Endothelial cell of umbilical vein (primary cell): ENCODE measurements around the gene ACO2. TPM values are rescaled to one million over a fixed set of nuclear protein-coding genes. Genes with fewer than 3 reads are reported as not detected.

Source experiments
- BruUV-seq: library from RNA; stranded (reverse); fragments of 400-500 nt; replicated peaks from 2 replicates; lab custom pipeline; 2021; lab: Mats Ljungman, UMichigan
- CTCF ChIA-PET: fragments of 300-600, 350-600 bp; sonication (Branson Sonifier 250); formaldehyde crosslinking; loops from one replicate; lab custom pipeline; 2021; ENCODE audit warnings: antibody characterized with exemption, inconsistent platforms; lab: Charles Lee
- POLR2A ChIA-PET: fragments of 300-600, 350-600 bp; sonication (Branson Sonifier 250); formaldehyde crosslinking; loops from one replicate; lab custom pipeline; 2021; ENCODE audit warnings: antibody characterized with exemption, inconsistent platforms; lab: Charles Lee
- DNase-seq: peaks from one replicate; pipeline ENCODE4 v3.0.0-alpha.2; 2011; ENCODE audit warnings: low read depth, low spot score
- FAIRE-seq: peaks from 2 replicates; lab custom pipeline; 2011; peaks lifted over from hg19 to GRCh38; lab: Jason Lieb, UNC
- H2AFZ ChIP-seq: 2 replicates; pipeline ENCODE4 v1.6.0; 2012; ENCODE audit warnings: low read depth, low read length, control low read depth, inconsistent platforms
- H3K27ac ChIP-seq: 2 replicates; pipeline ENCODE4 v1.5.1; 2011; ENCODE audit warnings: low read depth, mild to moderate bottlenecking, control low read depth, low read length, moderate library complexity; ENCODE audit not compliant: insufficient read depth
- H3K27me3 ChIP-seq, 2 experiments: 2 replicates each; pipeline versions ENCODE4 v1.6.0 to v1.6.1; 2011; ENCODE audit warnings: low read length in 2 of 2, mixed read lengths in 1 of 2; ENCODE audit not compliant: control insufficient read depth in 2 of 2, insufficient read depth in 2 of 2
- H3K36me3 ChIP-seq, 2 experiments: 2 replicates in 1 of 2; 3 replicates in 1 of 2; pipeline ENCODE4 v1.5.1; 2011; ENCODE audit warnings: low read length in 2 of 2, mild to moderate bottlenecking in 1 of 2, moderate library complexity in 1 of 2; ENCODE audit not compliant: control insufficient read depth in 2 of 2, insufficient read depth in 2 of 2; ENCODE audit errors: extremely low read depth in 1 of 2
- H3K4me1 ChIP-seq: 3 replicates; pipeline ENCODE4 v1.5.1; 2011; ENCODE audit warnings: mild to moderate bottlenecking, low read length; ENCODE audit not compliant: control insufficient read depth, insufficient read depth; ENCODE audit errors: extremely low read depth
- H3K4me2 ChIP-seq: 2 replicates; pipeline ENCODE4 v1.6.1; 2011; ENCODE audit warnings: low read length, control low read depth, mixed read lengths; ENCODE audit not compliant: insufficient read depth
- H3K4me3 ChIP-seq, 3 experiments: fragments of 200-600 bp in 1 of 3; sonication (generic), shearing (Covaris generic) in 1 of 3; replicated peaks in 1 of 3; 2 replicates each; pipeline ENCODE4 v1.5.1; 2011 to 2016; ENCODE audit warnings: control low read depth in 3 of 3, low read length in 3 of 3, mild to moderate bottlenecking in 2 of 3, inconsistent platforms in 1 of 3, low read depth in 1 of 3, moderate library complexity in 1 of 3; ENCODE audit not compliant: insufficient read depth in 1 of 3
- H3K79me2 ChIP-seq: 2 replicates; pipeline ENCODE4 v1.6.0; 2012; ENCODE audit warnings: low read length, inconsistent platforms; ENCODE audit not compliant: control insufficient read depth, insufficient read depth
- H3K9ac ChIP-seq: replicated peaks from 2 replicates; pipeline ENCODE3; 2011; ENCODE audit warnings: low read length, control low read depth; ENCODE audit not compliant: insufficient read depth; ENCODE audit errors: extremely low read depth
- H3K9me1 ChIP-seq: replicated peaks from 3 replicates; pipeline ENCODE4 v1.6.0; 2011; ENCODE audit warnings: mild to moderate bottlenecking, low read length; ENCODE audit not compliant: control insufficient read depth, insufficient read depth; ENCODE audit errors: extremely low read depth
- H3K9me3 ChIP-seq: replicated peaks from 2 replicates; pipeline ENCODE4 v1.5.1; 2012; ENCODE audit warnings: low read length, inconsistent platforms; ENCODE audit not compliant: control insufficient read depth, insufficient read depth
- H4K20me1 ChIP-seq: replicated peaks from 2 replicates; pipeline ENCODE3; 2011; ENCODE audit warnings: mild to moderate bottlenecking, low read length; ENCODE audit not compliant: control insufficient read depth, insufficient read depth; ENCODE audit errors: extremely low read depth
- EZH2 ChIP-seq: IDR thresholded peaks from 2 replicates; pipeline ENCODE4 v1.6.1; 2012; ENCODE audit warnings: borderline replicate concordance, low read depth, mild to moderate bottlenecking, moderate library complexity, low read length, inconsistent platforms; ENCODE audit not compliant: severe bottlenecking
- FOS ChIP-seq: IDR thresholded peaks from 2 replicates; pipeline ENCODE4 v1.6.1; 2011; ENCODE audit warnings: mild to moderate bottlenecking, low read length, moderate library complexity, borderline replicate concordance; ENCODE audit not compliant: insufficient read depth
- GATA2 ChIP-seq: IDR thresholded peaks from 2 replicates; pipeline ENCODE4 v1.7.0; 2011; ENCODE audit warnings: low read depth, mild to moderate bottlenecking, moderate library complexity, mixed read lengths, low read length; ENCODE audit not compliant: insufficient read length, insufficient read depth
- JUN ChIP-seq: IDR thresholded peaks from 2 replicates; pipeline ENCODE4 v1.6.1; 2011; ENCODE audit warnings: borderline replicate concordance, low read depth; ENCODE audit not compliant: insufficient read length, insufficient read depth
- MYC ChIP-seq: IDR thresholded peaks from one replicate; pipeline ENCODE4 v1.6.1; 2011; ENCODE audit warnings: mild to moderate bottlenecking, low read depth, low read length
- POLR2A ChIP-seq: IDR thresholded peaks from 2 replicates; pipeline ENCODE4 v1.6.1; 2012; ENCODE audit warnings: low read depth, mild to moderate bottlenecking, control low read depth, low read length
- POLR2AphosphoS5 ChIP-seq: IDR thresholded peaks from 2 replicates; pipeline ENCODE4 v1.6.1; 2012; ENCODE audit warnings: low read depth, mild to moderate bottlenecking, control low read depth, low read length, moderate library complexity; ENCODE audit not compliant: insufficient read depth
- dilution Hi-C: fragments of 300-500 bp; cut with MboI; formaldehyde crosslinking; loops from one replicate; pipeline ENCODE4 v1.15.0; 2019; ENCODE audit warnings: low sequenced_read_pairs; ENCODE audit not compliant: extremely low pct_ligation_motif_present
- intact Hi-C: fragments of 100-400 bp; cut with micrococcal nuclease; formaldehyde crosslinking; loops from one replicate; pipeline ENCODE4 v1.10.0; 2022
- polyA plus RNA-seq, 4 experiments: library from polyadenylated mRNA; depleted of rRNA in 3 of 4; stranded (reverse) in 3 of 4; unstranded in 1 of 4; fragments of >200 nt; gene quantifications; 2 replicates each; pipeline versions ENCODE4 v1.2.1 to v1.2.3, GENCODE V29; 2011 to 2012; ENCODE audit warnings: missing spikeins in 1 of 4
- total RNA-seq: library from RNA; stranded (reverse); gene quantifications from 2 replicates; pipeline ENCODE4 v1.2.3, GENCODE V29; 2021
- TF ChIP-seq, protein P1 (sequence below): IDR thresholded peaks from 2 replicates; pipeline ENCODE4 v1.6.1; 2011; ENCODE audit not compliant: insufficient read depth, insufficient read length

Gene ACO2
- total and polyA plus RNA-seq, 2 donors (not counting 3 experiments of a cell fraction or from before 2014, with no cell fraction given), result 63.8 to 79.7 TPM

DNA sequence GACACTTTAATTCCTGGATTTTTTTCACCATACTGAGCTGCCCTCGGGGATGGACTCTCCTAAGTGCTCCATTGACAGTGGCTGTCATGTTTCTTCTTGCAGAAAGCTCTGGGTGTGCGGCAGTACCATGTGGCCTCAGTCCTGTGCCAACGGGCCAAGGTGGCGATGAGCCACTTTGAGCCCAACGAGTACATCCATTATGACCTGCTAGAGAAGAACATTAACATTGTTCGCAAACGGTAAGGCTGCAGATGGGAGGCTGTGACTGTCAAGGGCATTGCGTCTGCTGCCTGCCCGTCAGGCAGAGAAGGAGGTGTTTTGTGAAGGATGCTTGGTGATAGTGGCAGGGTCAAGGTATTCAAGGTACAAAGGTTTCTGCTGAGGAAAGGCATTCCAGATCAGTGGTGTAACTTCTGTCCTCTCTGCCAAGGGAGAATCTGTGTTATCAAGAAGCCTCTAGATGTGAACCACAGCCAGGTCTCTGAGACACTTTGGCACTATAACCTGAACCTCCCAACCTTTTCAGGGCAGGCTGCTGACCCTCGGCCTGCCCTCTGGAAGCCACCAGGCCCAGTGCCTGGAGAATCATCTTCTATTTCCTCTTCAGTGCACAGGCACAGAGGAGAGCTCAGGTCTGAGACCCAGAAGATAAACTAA lies 30.8 kb downstream of the ACO2 start:
- DNase-seq (no peak), FAIRE-seq (no peak)
- TF ChIP-seq, protein P1, sequence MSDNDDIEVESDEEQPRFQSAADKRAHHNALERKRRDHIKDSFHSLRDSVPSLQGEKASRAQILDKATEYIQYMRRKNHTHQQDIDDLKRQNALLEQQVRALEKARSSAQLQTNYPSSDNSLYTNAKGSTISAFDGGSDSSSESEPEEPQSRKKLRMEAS, result no peak
- TF ChIP-seq POLR2A, result no peak
- TF ChIP-seq FOS, result no peak
- TF ChIP-seq MYC, result no peak
- TF ChIP-seq GATA2, result no peak
- TF ChIP-seq JUN, result no peak
- ChIA-PET CTCF (interaction anchor here (0.9 to 4.8 kb wide), 6 partner anchors 9 to 95 kb away, joined by 3 to 38 read pairs (median 4); no protein-coding TSS in a partner anchor), POLR2A (no interaction called here)
- Histone ChIP-seq H3K9me3 (no peaks in the 10 kb centered on the region), H3K79me2 (peaks cover 6% of the 10 kb centered on the region), H2AFZ (no peak overlapping the region), H3K4me3 (no peak overlapping the region), H3K4me1 (no peaks in the 10 kb centered on the region), H3K9ac (no peak overlapping the region), H4K20me1 (no peaks in the 10 kb centered on the region), H3K27ac (no peak overlapping the region), H3K27me3 (no peaks in the 10 kb centered on the region), H3K4me2 (no peak overlapping the region), H3K9me1 (no peaks in the 10 kb centered on the region), H3K36me3 (peaks cover 0 to 11% of the 10 kb centered on the region in 2 experiments)
- no TSS peak for BruUV-seq
- intact Hi-C loops, result no loop called here
- dilution Hi-C loops, result no loop called here

DNA sequence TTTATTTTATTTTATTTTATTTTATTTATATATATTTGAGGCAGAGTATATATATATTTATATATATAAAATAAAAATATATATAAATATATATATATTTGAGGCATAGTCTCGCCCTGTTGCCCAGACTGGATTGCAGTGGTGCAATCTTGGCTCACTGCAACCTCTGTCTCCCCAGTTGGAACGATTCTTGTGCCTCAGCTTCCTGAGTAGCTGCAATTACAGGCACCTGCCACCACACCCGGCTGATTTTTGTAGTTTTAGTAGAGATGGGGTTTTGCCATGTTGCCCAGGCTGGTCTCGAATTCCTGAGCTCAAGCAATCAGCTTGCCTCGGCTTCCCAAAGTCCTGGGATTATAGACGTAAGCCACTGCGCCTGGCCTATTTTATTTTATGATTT lies 31.4 kb downstream of the ACO2 start:
- Histone ChIP-seq H3K9ac (no peak overlapping the region), H3K4me1 (no peaks in the 10 kb centered on the region), H3K79me2 (peaks cover 4% of the 10 kb centered on the region), H3K27ac (no peak overlapping the region), H3K4me2 (no peak overlapping the region), H3K9me3 (no peaks in the 10 kb centered on the region), H3K27me3 (no peaks in the 10 kb centered on the region), H4K20me1 (no peaks in the 10 kb centered on the region), H3K4me3 (no peak overlapping the region), H3K9me1 (no peaks in the 10 kb centered on the region), H2AFZ (no peak overlapping the region), H3K36me3 (peaks cover 0 to 11% of the 10 kb centered on the region in 2 experiments)
- BruUV-seq, result no TSS peak
- CTCF ChIA-PET, result interaction anchor here (0.7 to 4.8 kb wide), 9 partner anchors 9 to 578 kb away, joined by 3 to 38 read pairs (median 5); partner anchors contain the start of gene TOB2
- POLR2A ChIA-PET, result no interaction called here
- TF ChIP-seq, protein P1, result no peak
- TF ChIP-seq FOS, result no peak
- TF ChIP-seq JUN, result no peak
- TF ChIP-seq POLR2AphosphoS5, result no peak
- TF ChIP-seq POLR2A, result no peak
- no peak for TF ChIP-seq EZH2
- DNase-seq (no peak), FAIRE-seq (no peak)
- intact Hi-C loops (no loop called here), dilution Hi-C loops (no loop called here)
